ENCODE measurements around the gene SHROOM1. TPM values are rescaled to one million over a fixed set of nuclear protein-coding genes. Genes with fewer than 3 reads are reported as not detected.

SHROOM1 gene
- 2.3 TPM for total RNA-seq

GRCh38 chr5:132830436-132831094 is at the start of gene SHROOM1:
Gene SHROOM1 (minus strand): TSS chr5:132830647. CDS start chr5:132826140, 4,507 bp downstream.

GRCh38 chr5:132873119-132873929 is 42.9 kb upstream of the SHROOM1 start, which contains the start of gene LEAP2:
Gene LEAP2 (plus strand): TSS chr5:132873668. CDS start chr5:132873695, 27 bp downstream.

GRCh38 chr5:132866342-132867045 is 36.0 kb upstream of the SHROOM1 start, which contains the start of the genes GDF9 and UQCRQ:
Gene GDF9 (minus strand): TSS chr5:132866469. CDS start chr5:132864533, 1,936 bp downstream.
Gene UQCRQ (plus strand): TSS chr5:132866642. CDS start chr5:132866882, 240 bp downstream.

GRCh38 chr5:132812781-132813598 is 17.5 kb downstream of the SHROOM1 start, which contains the start of gene SOWAHA:
Gene SOWAHA (plus strand): TSS chr5:132813302. CDS start chr5:132813622, 320 bp downstream.

GRCh38 chr5:132777209-132778069 is 53.0 kb downstream of the SHROOM1 start, which contains the start of gene SEPTIN8:
Gene SEPTIN8 (minus strand): TSS chr5:132777239. CDS start chr5:132777137, 102 bp downstream.

Small RNAs within 50 kb of the gene (small RNA-seq; reads per million reads assigned to genes)
- gene RNA5SP192: not detected

Other genes starting within 250 kb of the SHROOM1 start
- gene IL13, start 172.5 kb downstream of the SHROOM1 start, total RNA-seq: not detected
- not detected for gene IL4, start 156.7 kb downstream of the SHROOM1 start, total RNA-seq
- gene KIF3A, start 93.1 kb downstream of the SHROOM1 start, total RNA-seq: 136 TPM
- 1.8 TPM for gene CCNI2, start 83.2 kb downstream of the SHROOM1 start, total RNA-seq
- gene SEPTIN8, start 53.4 kb downstream of the SHROOM1 start, total RNA-seq: 45.9 TPM
- gene SOWAHA, start 17.3 kb downstream of the SHROOM1 start, total RNA-seq: 9.2 TPM
- gene GDF9, start 35.8 kb upstream of the SHROOM1 start, total RNA-seq: 1.8 TPM
- gene UQCRQ, start 36.0 kb upstream of the SHROOM1 start, total RNA-seq: 90.7 TPM
- 1.2 TPM for gene LEAP2, start 43.0 kb upstream of the SHROOM1 start, total RNA-seq
- gene AFF4, start 133.0 kb upstream of the SHROOM1 start, total RNA-seq: 86.7 TPM
- gene ZCCHC10, start 195.9 kb upstream of the SHROOM1 start, total RNA-seq: 33.4 TPM
- 139 TPM for gene HSPA4, start 221.4 kb upstream of the SHROOM1 start, total RNA-seq